Fibroblast of pulmonary artery (primary cell): ENCODE measurements around the gene SLC15A3.

Experiments
- DNase-seq: peaks from one replicate; pipeline ENCODE4 v3.0.0-alpha.2; 2010; ENCODE audit warnings: low read depth
- H3K4me3 ChIP-seq: replicated peaks from 2 replicates; pipeline ENCODE4 v1.5.1; 2011; ENCODE audit warnings: low read depth, mild to moderate bottlenecking, control low read depth, low read length, moderate library complexity
- TF ChIP-seq, protein P1 (sequence below): IDR thresholded peaks from 2 replicates; pipeline ENCODE4 v1.5.1; 2011; ENCODE audit warnings: mild to moderate bottlenecking, control low read depth, low read length, inconsistent platforms; ENCODE audit errors: missing control alignments

SLC15A3 gene

DNA sequence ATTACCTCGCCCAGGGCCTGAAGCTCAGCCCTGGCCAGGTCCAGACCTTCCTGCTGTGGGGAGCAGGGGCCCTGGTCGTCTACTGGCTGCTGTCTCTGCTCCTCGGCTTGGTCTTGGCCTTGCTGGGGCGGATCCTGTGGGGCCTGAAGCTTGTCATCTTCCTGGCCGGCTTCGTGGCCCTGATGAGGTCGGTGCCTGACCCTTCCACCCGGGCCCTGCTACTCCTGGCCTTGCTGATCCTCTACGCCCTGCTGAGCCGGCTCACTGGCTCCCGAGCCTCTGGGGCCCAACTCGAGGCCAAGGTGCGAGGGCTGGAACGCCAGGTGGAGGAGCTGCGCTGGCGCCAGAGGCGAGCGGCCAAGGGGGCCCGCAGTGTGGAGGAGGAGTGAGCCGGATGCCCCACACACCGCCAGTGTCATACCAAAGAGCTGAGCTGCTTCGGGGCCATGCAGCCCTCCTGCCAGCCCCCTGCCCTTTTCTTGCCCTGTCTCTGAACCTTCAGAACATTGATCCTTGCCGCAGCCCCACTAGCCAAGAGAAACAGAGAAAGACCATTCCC lies 30.1 kb downstream of the SLC15A3 start:
- no peak for DNase-seq
- H3K4me3 ChIP-seq, result no peak overlapping the region
- TF ChIP-seq, protein P1, sequence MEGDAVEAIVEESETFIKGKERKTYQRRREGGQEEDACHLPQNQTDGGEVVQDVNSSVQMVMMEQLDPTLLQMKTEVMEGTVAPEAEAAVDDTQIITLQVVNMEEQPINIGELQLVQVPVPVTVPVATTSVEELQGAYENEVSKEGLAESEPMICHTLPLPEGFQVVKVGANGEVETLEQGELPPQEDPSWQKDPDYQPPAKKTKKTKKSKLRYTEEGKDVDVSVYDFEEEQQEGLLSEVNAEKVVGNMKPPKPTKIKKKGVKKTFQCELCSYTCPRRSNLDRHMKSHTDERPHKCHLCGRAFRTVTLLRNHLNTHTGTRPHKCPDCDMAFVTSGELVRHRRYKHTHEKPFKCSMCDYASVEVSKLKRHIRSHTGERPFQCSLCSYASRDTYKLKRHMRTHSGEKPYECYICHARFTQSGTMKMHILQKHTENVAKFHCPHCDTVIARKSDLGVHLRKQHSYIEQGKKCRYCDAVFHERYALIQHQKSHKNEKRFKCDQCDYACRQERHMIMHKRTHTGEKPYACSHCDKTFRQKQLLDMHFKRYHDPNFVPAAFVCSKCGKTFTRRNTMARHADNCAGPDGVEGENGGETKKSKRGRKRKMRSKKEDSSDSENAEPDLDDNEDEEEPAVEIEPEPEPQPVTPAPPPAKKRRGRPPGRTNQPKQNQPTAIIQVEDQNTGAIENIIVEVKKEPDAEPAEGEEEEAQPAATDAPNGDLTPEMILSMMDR, result no peak

DNA sequence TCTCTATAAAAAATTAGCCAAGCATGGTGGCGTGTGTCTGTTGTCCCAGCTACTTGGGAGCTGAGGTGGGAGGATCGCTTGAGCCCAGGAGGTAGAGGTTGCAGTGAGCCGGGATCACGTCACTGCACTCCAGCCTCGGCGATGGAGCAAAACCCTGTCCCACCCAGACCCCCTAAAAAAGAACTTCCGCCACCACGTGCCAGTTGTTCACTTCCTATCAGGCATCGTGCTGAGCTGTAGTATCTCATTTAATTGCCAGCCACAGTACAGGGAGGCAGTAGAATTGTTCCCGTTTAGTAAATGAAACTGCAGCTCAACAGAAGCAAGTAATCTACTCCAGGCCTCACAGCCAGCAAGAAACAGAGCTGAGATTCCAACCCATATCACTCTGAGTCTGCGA lies 30.7 kb downstream of the SLC15A3 start:
- TF ChIP-seq, protein P1, result no peak
- no peak overlapping the region for H3K4me3 ChIP-seq
- DNase-seq, result no peak

GRCh38 chr11:60919956-60920355 lies 32.0 kb downstream of the SLC15A3 start:
- TF ChIP-seq, protein P1, result no peak
- no peak overlapping the region for H3K4me3 ChIP-seq
- no peak for DNase-seq

DNA sequence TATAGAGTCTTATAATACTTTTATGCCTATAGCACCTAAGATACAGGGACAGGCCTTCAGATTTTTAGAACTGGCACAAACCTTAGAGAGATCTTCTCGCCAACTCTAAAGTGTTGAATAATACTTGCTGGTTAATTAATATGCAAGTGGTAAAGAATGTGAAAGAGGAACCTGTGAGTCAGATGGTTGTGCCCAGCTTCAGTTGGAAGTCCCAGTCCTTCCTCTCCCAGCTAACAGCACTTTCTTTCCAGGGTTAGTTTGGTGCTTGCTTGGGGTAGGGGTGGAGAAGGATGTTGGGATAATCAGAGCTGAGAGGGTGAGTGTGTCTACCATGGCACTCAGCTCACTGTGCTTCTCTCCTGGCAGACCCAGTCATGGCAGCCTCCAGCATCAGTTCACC lies 32.7 kb downstream of the SLC15A3 start:
- TF ChIP-seq, protein P1, result no peak
- DNase-seq, result no peak
- H3K4me3 ChIP-seq, result no peak overlapping the region

DNA sequence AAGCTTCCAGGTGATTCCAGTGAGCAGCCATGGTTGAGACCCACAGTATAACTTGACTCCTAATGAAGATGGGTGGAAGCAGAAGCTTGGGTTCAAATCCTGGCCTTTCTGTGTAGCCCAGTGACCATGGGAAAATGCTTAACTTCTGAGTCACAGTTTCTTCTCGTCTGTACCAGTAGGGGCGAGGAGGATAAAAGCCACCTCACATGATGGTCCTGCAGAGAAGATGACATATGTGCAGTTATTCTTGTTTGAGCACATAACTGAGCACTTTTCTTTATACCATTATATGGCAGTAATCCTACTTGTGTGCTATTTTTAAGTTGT lies 33.1 kb downstream of the SLC15A3 start:
- TF ChIP-seq, protein P1, result no peak
- DNase-seq, result peak; percentile 44
- H3K4me3 ChIP-seq, result no peak overlapping the region

DNA sequence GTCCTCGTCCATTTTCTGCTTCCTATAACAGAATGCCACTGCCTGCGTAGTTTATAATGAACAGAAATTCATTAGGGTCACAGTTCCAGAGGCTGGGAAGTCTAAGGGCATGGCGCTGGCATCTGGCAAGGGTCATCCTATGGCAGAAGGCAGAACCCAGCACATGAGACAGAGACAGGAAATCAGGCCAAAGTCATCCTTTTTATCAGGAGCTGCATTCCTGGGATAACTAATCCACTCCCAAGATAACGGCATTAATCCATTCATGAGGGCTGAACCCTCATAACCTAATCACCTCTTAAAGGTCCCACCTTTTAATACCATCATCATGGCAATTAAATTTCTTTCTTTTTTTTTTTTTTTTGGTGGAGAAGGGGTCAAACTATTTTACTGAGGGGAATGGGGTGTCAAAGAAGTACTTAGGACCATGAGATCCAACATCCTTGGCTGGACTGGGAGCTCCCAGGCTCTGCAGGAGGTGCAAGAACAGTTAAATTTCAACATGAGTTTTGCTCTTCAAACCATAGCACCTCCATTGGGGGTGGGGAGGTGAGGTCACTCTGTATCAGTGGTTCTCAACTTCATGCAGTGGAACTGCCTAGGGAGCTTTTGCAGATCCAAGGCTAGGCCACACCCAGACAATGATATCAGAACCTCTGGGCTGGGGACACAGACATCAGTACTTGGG lies 33.6 kb downstream of the SLC15A3 start:
- H3K4me3 ChIP-seq, result no peak overlapping the region
- no peak for DNase-seq
- TF ChIP-seq, protein P1, result no peak

GRCh38 chr11:60917267-60917666 lies 34.7 kb downstream of the SLC15A3 start:
- no peak for DNase-seq
- TF ChIP-seq, protein P1, result no peak
- no peak overlapping the region for H3K4me3 ChIP-seq
